IPS-11a (cell line): ENCODE measurements around the gene C20orf96.

Experiments used
- H3K4me3 ChIP-seq: one replicate; pipeline ENCODE4 v1.5.1; 2013; ENCODE audit warnings: low read depth, low read length, control low read depth

C20orf96 gene

DNA sequence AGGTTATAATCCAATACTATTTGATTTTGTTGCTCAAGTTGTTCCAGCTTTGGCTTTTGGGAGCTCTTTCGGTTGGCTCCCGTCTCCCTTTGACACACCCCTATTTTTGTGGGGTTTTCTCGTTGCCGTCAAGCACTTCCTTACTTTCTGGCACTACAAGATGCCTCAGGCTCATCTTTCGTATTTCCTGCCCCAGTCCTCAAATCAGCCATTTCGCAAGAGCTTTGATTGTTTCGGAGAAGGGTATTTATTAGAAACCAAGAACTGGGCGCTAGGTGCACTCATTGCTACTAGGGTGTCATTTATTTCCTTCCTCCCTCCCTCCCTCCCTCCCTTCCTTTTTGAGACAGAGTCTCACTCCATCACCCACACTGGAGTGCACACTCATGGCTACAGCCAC lies 21.5 kb upstream of the C20orf96 start:
- no peak overlapping the region for H3K4me3 ChIP-seq

DNA sequence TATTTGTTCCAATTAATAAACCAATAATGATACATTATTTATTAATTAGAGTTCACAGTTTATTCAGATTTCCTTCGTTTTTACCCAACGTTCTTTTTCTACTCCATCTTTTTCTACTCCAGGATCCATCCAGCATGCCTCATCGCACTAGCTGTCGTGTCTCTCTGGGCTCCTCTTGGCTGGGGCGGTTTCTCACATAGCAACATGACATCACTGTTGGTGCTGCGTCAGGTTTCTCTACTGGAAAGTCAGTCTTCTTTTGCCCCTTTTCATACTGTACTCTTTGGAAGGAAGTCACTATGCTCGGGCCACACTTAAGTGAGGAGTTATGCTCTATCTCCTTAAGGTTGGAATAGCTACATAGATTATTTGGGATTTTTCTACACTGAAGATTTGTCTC lies 21.1 kb upstream of the C20orf96 start:
- no peak overlapping the region for H3K4me3 ChIP-seq

DNA sequence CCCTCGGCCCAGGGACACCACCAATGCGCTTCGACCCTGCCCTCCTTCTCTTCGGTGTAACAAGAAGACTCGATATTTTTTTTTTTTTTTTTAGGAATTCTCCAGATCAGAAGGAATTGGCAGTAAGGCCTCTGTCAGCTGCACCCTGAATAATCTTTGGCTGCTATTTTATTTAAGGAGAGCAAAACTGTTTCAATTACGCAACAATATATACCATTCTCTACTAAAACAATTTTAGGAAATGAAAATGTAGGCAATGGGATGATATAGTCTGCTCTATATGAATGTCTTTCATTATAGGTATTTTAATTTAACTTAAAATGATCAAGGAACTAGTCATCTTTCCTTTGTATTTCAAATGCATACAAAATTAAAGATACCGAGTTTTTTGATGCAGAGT lies 20.1 kb upstream of the C20orf96 start:
- H3K4me3 ChIP-seq, result no peak overlapping the region

DNA sequence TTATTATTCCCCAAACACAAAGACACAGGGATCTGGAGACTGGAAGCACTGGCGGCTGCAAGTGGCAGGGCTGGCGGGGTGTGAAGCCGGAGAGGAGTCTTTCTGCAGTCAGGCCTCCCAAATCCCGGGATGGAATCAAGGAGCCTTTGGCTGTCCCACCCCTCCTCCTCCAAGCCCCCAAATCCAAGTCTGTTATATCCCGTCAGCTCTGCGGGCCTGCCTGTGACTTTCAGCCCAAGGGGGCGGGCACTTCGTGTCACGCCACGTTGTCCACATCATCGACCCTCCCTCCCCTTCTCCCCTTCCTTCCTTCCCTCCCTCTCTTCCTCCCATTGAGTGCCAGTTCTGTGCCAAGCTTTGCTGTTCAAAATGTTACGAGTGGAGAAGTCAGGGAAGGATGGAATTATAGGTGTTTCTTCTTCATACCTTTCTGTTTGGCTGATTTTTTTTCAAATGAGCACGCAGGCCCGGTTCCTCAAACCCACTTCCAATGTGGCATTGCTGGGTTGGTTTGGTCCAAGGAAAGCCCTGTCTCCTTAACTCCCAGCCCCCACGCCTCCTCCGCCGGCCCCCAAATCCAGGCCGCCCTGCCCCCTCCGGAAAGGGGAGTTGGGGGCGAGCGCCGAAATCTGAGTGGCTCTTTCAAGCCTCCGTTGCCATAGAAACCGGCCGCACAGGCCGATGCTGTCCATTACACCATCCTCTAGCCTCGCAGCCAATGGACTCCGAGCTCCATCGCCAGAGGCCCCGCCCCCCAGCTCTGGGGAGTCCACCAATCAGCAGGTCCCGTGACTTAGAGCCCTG lies 19.5 kb upstream of the C20orf96 start:
- peak overlapping the region; percentile 42 for H3K4me3 ChIP-seq

DNA sequence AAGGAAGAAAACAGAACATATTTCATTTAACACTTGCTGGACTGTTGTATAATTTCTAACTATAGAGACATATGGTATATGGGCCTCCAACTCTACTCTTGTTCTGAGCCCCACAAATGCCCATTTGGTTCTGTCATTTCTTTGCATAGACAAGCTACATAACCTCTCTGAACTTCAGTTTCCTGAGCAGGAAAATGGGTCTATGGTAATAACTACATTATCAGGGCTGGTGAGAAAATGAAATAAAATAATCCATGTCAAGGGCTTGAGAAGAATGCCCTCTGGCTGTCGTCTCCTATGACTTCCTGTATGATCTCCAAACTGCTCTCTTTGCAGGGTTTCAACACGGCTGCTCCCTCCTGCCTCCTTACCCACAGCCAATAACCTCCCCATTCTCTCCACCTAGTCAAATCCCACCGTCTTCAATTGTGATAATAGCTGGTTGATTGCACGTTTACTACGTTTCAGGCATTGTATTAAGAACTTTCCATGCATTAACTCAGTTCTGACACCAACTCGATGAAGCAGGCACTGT lies 18.8 kb upstream of the C20orf96 start:
- H3K4me3 ChIP-seq, result peak overlapping the region; percentile 42

DNA sequence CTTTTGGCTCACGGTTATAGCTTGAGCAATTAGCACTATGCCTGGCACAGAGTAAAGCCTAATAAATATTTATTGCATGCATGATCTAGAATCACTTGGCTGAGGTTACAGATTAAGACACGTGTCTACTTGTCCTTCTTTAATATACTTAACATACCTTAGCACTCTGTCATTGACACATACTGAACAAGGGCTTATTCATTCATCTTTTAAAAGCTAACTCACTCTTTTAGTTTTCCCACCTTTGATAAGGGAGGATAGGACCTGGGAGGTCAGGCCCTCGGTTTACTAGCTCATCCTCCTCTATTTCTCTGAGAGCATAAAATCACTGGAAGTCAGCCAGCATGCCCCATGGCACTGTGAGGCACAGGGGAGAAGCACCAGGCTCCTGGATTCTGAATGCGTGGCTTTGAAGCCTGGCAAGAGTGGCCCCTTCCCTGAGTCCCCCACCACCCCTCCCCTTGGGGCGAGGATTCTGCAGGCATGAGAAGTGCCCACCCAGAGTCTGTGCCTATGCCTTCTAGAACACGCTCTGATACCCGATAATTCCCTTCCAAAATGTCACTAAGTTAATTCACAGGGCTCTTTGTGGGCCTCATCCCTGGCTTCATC lies 18.0 kb upstream of the C20orf96 start:
- no peak overlapping the region for H3K4me3 ChIP-seq

DNA sequence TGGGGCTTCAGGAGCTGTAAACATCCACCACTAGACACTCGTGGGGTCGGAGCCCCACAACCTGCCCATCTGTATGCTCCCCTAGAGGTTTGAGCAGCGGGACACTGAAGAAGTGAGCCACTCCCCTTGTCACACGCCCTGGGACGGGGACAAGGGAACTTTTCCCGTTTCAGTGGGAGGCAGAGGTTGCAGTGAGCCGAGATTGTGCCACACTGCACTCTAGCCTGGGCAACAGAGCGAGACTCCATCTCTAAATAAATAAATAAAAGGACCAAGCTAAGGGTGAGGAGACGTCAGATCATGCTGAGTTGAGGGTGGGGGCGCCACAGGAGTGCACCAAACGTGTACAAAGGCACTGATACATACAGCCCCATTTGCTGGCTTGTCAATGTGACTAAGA lies 15.2 kb upstream of the C20orf96 start:
- H3K4me3 ChIP-seq, result no peak overlapping the region

DNA sequence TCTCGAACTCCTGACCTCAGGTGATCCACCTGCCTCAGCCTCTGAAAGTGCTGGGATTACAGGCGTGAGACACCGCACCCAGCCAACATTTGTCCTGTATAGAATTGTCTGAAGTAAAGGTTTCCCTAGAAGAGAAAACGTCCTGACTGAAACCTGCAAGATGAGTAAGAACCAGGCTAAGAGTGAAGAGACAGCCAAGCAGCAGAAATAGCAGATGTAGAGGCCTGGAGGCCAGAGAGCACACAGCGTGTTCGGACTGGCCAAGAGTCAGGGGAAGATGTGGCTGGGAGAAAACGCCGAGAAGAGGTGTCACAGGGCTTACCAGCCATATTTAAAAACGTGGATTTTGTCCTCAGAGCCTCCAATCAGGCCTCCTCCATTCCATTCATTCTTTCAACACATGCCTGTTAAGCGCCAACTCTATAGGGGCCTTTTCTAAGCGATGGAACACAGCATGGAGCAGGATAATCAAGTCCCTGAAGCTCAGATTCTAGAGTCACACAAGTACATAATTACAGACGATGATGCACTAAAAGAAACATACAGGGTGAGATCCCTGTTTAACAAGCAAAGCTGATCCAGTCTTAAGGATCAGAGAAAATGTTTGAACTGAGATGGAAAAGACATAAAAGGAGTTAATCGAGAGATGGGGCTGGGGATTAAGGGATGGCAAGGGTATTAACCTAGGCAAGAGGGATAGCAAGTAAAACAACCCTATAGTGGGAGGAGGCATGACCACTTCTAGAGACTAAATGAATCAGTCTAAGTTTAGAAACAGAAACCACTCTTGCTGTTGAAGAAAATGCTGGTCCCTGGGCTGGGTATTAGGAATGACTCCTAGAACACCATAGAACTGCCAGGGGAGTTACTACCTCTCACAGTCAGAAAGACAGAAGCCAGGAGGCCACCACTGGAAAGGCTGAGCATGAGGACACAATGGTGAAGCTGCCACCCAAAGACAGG lies 11.6 kb upstream of the C20orf96 start:
- H3K4me3 ChIP-seq, result no peak overlapping the region

DNA sequence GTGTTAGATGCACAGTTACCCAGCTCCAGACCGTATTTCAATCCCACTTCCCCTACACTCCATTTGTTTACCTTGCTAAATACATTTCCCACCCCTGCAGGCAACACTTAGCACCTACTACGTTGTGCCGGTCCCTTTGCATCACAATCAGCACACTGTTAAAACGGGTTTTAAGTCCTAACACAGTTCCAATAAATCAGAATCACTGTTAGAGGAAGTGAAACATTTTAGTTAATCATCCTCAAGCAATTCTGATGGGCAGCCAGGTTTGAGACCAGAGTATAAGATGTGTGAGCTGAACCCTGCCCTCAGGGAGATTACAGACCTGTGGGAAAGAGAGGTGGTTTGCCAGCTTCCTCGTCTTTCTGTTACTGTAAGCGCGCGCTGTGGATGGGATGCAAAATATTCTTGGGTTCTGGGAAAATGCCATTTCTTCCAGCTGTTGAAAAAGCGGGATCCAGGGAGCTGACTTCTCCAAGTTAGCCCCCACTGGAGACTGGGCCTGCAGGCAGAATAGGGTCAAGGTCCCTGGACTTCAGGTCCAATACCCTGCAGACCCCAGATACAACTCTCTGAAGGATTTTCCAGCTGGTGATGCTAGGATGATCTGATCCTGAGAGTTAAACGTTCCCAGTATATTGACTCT lies 9.9 kb upstream of the C20orf96 start:
- H3K4me3 ChIP-seq, result peak overlapping the region; percentile 2

DNA sequence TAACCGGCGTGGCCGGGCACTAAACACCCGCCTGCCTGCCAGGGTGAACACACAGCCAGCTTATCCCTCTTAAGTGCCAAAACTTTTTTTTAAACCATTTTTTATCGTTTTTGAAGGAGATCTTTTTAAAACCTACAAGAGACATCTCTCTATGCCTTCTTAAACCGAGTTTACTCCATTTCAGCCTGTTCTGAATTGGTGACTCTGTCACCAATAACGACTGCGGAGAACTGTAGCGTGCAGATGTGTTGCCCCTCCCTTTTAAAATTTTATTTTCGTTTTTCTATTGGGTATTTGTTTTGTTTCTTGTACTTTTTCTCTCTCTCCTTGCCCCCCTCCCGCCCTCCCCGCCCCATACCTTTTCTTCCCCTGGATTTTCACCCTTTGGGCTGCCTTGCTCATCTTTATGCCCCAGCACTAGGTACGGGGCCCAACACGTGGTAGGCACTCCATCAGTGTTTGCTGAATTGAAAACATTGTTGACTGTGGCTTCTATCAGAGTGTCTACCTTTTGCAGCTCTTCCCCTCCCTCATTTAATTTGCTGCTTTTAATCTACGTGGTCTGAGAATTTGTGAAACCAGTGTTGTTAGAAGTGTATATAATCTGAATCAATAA lies 8.3 kb upstream of the C20orf96 start:
- H3K4me3 ChIP-seq, result peak overlapping the region; percentile 96

DNA sequence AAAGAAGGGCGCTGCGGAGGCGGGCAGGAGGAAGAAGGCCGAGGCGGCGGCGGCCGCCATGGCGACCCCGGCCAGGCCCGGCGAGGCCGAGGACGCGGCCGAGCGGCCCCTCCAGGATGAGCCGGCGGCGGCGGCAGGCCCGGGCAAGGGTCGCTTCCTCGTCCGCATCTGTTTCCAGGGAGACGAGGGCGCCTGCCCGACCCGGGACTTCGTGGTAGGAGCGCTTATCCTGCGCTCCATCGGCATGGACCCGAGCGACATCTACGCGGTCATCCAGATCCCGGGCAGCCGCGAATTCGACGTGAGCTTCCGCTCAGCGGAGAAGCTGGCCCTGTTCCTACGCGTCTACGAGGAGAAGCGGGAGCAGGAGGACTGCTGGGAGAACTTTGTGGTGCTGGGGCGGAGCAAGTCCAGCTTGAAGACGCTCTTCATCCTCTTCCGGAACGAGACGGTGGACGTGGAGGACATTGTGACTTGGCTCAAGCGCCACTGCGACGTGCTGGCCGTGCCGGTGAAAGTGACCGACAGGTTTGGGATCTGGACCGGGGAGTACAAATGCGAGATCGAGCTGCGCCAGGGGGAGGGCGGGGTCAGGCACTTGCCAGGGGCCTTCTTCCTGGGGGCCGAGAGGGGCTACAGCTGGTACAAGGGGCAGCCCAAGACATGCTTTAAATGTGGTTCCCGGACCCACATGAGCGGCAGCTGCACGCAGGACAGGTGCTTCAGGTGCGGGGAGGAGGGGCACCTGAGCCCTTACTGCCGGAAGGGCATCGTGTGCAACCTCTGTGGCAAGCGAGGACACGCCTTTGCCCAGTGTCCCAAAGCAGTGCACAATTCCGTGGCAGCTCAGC lies 7.6 kb upstream of the C20orf96 start:
- H3K4me3 ChIP-seq, result peak overlapping the region; percentile 96

DNA sequence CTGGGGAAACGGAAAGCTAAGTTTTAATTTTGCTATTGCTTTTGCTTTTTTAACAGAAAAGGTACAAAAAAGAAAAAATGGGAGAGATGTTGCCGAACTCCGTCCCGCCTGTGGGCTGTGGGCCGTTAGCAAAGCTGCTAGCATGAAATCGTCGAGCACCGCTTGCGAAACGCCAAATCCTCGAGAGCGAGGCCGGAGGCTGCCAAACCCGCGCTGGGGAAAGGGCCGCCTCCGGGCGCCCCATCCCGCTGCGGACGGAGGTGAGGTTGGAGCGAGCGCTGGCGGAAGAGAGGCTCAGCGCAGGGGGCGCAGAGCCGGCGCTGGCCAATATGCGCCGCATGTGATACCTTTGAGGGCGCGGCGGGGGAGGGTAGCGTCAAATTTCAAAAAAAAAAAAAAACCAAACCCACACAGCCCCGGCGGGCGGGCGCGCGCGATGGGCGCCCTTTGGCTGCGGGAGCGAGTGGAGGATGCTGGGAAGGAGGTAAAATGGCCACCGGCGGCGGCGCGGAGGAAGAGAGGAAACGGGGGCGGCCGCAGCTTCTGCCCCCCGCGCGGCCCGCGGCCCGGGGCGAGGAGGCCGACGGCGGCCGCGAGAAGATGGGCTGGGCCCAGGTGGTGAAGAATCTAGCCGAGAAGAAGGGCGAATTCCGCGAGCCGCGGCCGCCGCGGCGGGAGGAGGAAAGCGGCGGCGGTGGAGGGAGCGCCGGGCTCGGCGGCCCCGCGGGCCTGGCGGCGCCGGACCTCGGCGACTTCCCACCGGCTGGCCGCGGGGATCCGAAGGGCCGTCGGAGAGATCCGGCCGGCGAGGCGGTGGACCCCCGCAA lies 6.8 kb upstream of the C20orf96 start, which contains the start of gene ZCCHC3:
ZCCHC3 (plus strand) TSS at position 473 of the 827 bp plus-strand sequence; CDS start at position 490, 17 bp downstream.
- peak within 1 kb of the TSS; percentile 96 for H3K4me3 ChIP-seq

DNA sequence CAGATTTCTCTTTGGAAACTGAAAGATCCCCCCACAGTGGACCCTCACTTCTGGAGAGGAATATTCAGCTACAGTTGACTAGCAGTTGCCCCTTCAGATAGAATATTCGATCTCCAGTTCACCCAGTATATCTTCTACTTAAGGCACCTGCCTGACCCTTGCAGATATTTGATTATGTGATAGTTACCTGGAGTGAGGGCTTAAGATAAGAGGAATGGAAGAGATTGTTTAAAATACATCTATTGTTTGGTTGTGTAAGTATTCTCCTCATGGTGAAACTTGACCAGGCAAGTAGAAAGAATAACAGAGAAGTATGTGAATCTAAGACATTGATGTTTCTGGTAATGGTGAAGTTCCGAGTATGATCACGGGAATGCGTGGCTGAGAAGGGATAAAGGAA lies 5.3 kb upstream of the C20orf96 start:
- no peak overlapping the region for H3K4me3 ChIP-seq

DNA sequence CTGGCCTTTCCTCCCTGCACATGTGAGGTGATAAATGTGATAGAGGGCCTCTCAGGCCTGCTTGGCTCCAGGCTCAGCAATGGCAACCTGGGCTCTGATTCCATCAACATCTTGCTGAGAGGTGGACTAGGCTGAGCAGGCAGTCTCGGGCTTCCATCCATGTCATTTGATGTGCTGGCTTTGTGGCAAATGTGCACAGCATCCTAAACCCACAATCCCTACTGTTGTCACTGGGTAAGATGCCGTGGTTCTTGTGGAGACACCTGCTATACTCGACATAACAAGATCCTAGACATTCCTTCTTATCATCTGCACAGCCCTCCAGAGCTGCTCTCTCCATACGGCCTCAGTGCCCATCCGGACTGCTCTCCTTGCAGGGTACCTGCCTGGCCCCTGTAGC lies 4.1 kb upstream of the C20orf96 start:
- H3K4me3 ChIP-seq, result no peak overlapping the region

DNA sequence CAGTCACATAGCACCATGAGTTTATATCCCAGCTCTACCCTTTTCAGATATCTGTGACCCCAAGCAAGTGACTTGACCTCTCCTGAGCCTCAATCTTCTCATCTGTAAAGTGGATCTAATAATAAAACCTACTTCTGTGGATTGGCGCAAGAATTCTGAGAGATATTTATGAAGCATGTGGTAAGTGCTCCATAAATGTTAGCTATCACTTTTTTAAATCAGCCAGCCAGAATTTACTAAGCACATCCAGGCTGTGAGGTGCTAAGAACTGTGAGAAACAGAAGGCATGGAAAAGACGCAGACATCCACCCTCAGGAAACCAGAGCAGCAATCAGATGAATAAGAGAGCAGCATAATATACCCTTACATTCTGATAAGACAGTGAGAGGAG lies 862 bp downstream of the C20orf96 start:
- H3K4me3 ChIP-seq, result peak overlapping the region; percentile 73

DNA sequence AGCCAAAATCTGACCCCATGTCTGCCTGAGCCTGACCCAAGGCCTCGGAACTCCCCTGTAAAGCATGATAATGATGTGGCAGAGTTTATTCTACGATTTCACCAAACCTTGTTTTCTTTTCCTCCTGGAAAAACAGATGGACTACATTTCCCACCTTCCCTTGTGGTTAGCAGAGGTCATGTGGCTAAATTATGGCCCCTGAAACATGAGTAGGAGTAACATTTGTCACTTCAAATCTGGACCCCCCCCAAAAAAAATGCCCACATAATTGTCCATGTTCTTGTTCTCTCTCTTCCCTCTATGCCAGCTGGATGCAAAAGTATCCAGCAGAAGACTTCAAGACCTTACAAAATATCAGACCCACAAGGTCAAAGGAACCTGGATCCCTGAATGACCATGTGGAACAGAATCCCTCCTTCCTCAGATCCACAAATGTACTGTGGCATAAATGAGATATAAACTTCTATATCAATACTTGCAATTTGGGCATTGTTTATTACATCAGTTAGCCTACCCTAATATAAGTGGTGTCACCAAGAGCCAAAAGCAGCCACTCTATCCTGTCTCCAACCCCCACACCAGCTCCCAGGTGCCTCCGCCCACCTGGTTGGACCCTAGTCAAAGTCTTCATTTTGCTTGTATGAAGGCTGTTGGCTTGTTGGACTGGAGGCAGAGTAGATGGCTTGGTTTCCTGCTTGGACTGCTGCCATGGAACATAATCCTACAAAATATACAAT lies 1.4 kb downstream of the C20orf96 start:
- H3K4me3 ChIP-seq, result no peak overlapping the region

DNA sequence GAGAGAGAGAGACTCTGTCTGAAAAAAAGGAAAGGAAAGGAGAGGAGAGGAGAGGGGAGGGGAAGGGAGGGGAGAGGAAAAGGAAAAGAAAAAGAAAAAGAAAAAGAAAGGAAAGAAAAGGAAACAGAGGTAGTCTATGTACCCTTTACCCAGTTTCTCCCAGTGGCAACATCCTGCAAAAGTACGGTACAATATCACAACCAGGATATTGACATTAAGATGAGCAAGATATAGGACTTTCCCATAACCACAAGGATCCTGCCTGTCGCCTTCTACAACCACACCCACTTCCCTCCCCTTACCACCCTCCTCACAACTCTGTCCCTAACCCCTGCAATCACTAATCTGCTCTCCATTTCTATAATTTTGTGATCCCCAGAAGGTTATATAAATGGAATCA lies 4.0 kb downstream of the C20orf96 start:
- no peak overlapping the region for H3K4me3 ChIP-seq

DNA sequence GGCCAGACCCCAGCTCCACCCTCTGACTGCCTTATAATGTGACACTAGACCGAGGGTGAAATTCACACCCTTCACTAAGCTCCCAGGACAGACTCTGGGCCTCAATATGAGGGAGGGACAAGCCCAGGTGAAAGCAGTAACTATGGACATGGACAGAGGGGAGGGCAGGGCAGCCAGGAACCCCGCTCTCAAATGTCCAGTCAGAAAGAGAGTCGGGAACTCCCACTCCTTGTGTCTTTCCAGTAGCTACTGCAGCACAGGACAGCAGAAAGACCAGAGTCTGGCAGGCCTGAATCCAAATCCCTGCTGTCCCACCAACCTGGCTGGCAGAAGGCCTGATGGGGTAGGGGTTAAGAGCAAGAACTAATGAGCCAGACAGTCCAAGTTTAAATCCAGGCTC lies 6.4 kb downstream of the C20orf96 start:
- no peak overlapping the region for H3K4me3 ChIP-seq
